Hepatocyte (in vitro differentiated cells): Measurements from ENCODE around the gene TTF1. TPM values are rescaled to one million over a fixed set of nuclear protein-coding genes. Genes with fewer than 3 reads are reported as not detected.

Experiments used
- DNase-seq: peaks from one replicate; pipeline ENCODE4 v3.0.0-alpha.2; 2016; ENCODE audit warnings: low spot score
- H2AFZ ChIP-seq: fragments of 200-600 bp; sonication (generic); 2 replicates; pipeline ENCODE4 v1.6.0; 2016; ENCODE audit warnings: antibody characterized with exemption, mild to moderate bottlenecking
- H3K27ac ChIP-seq: fragments of 200-600 bp; sonication (generic); 2 replicates; pipeline ENCODE4 v1.5.1; 2016; ENCODE audit warnings: mild to moderate bottlenecking
- H3K27me3 ChIP-seq: fragments of 200-600 bp; sonication (generic); 2 replicates; pipeline ENCODE4 v1.6.1; 2016
- H3K36me3 ChIP-seq: fragments of 200-600 bp; sonication (generic); replicated peaks from 2 replicates; pipeline ENCODE4 v1.5.1; 2016; ENCODE audit warnings: low read depth; ENCODE audit not compliant: insufficient read depth
- H3K4me1 ChIP-seq: fragments of 200-600 bp; sonication (generic); 2 replicates; pipeline ENCODE4 v1.5.1; 2016; ENCODE audit warnings: mild to moderate bottlenecking, moderate library complexity; ENCODE audit not compliant: insufficient read depth
- H3K4me2 ChIP-seq: fragments of 200-600 bp; sonication (generic); 2 replicates; pipeline ENCODE4 v1.6.0; 2016
- H3K4me3 ChIP-seq: fragments of 200-600 bp; sonication (generic); 2 replicates; pipeline ENCODE4 v1.5.1; 2016; ENCODE audit warnings: mild to moderate bottlenecking
- H3K79me2 ChIP-seq: fragments of 200-600 bp; sonication (generic); 2 replicates; pipeline ENCODE4 v1.6.0; 2017; ENCODE audit warnings: mild to moderate bottlenecking
- H3K9me2 ChIP-seq: fragments of 200-600 bp; sonication (generic); replicated peaks from 2 replicates; pipeline ENCODE4 v1.6.0; 2017; ENCODE audit warnings: mild to moderate bottlenecking; ENCODE audit not compliant: insufficient read depth
- H3K9me3 ChIP-seq: fragments of 200-600 bp; sonication (generic); 2 replicates; pipeline ENCODE4 v1.5.1; 2016; ENCODE audit warnings: low read depth, mild to moderate bottlenecking
- H4K20me1 ChIP-seq: fragments of 200-600 bp; sonication (generic); 2 replicates; pipeline ENCODE4 v1.6.0; 2016; ENCODE audit warnings: mild to moderate bottlenecking; ENCODE audit not compliant: insufficient read depth, poor library complexity, severe bottlenecking
- EZH2 ChIP-seq: fragments of 200-600 bp; sonication (generic); IDR thresholded peaks from 2 replicates; pipeline ENCODE4 v1.6.1; 2016; ENCODE audit warnings: antibody characterized with exemption, mild to moderate bottlenecking, borderline replicate concordance
- EZH2phosphoT487 ChIP-seq: fragments of 200-600 bp; sonication (generic); IDR thresholded peaks from one replicate; pipeline ENCODE4 v1.6.1; 2018; ENCODE audit warnings: antibody characterized with exemption, mild to moderate bottlenecking, low read depth, moderate library complexity; ENCODE audit not compliant: unreplicated experiment, severe bottlenecking
- WGBS: methylation state at CpG from one replicate; pipeline ENCODE4 v1.1.6; 2016; ENCODE audit warnings: low lambda C conversion rate; ENCODE audit errors: missing lambda C conversion rate; 5-methylcytosine and 5-hydroxymethylcytosine counted together
- polyA plus RNA-seq: library from polyadenylated mRNA; unstranded; fragments of >200 nt; fragmentation: Nextera tagmentation; extraction: Ambion mirVana; gene quantifications from 2 replicates; pipeline ENCODE4 v1.2.1, GENCODE V29; 2016
- total RNA-seq: library from RNA; depleted of rRNA; stranded (reverse); fragments of >200 nt; gene quantifications from 2 replicates; pipeline ENCODE4 v1.2.3, GENCODE V29; 2014
- TF ChIP-seq, protein P1 (sequence below): fragments of 200-600 bp; sonication (generic); IDR thresholded peaks from 2 replicates; pipeline ENCODE4 v1.5.1; 2016; ENCODE audit warnings: antibody characterized with exemption, mild to moderate bottlenecking; ENCODE audit not compliant: poor library complexity

Gene TTF1
- total and polyA plus RNA-seq, 2 experiments from 2014 or later = 5.5 to 7.0 TPM

DNA sequence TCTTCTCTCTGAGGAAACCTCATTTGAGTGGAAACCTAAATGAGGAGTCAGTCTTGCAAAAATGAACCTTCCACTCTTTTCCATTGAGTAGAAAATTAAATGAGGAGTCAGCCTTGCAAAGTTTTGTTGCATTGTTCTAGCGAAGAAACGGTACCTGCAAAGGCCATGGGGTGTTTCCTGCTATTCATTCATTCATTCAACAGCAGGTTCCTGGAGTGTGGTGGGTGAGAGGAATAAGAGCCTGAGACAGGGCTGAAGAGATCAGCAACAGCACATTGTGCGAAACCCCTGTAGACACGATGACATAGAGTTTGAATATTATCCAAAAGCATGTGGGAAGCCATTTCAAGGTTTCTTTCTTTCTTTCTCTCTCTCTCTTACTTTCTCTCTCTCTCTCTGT is 37.2 kb downstream of the TTF1 start:
- no peak overlapping the region for H3K27ac ChIP-seq
- WGBS = 95% methylated on average over 4 of the region's 4 CpGs
- TF ChIP-seq, protein P1, sequence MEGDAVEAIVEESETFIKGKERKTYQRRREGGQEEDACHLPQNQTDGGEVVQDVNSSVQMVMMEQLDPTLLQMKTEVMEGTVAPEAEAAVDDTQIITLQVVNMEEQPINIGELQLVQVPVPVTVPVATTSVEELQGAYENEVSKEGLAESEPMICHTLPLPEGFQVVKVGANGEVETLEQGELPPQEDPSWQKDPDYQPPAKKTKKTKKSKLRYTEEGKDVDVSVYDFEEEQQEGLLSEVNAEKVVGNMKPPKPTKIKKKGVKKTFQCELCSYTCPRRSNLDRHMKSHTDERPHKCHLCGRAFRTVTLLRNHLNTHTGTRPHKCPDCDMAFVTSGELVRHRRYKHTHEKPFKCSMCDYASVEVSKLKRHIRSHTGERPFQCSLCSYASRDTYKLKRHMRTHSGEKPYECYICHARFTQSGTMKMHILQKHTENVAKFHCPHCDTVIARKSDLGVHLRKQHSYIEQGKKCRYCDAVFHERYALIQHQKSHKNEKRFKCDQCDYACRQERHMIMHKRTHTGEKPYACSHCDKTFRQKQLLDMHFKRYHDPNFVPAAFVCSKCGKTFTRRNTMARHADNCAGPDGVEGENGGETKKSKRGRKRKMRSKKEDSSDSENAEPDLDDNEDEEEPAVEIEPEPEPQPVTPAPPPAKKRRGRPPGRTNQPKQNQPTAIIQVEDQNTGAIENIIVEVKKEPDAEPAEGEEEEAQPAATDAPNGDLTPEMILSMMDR = no peak
- TF ChIP-seq EZH2 (no peak), EZH2phosphoT487 (no peak)
- H3K79me2 ChIP-seq = no peaks in the 10 kb centered on the region
- H3K27me3 ChIP-seq = no peaks in the 10 kb centered on the region
- no peak overlapping the region for H2AFZ ChIP-seq
- no peaks in the 10 kb centered on the region for H4K20me1 ChIP-seq
- no peak for DNase-seq
- H3K9me3 ChIP-seq = no peaks in the 10 kb centered on the region
- H3K4me1 ChIP-seq = peaks cover 13% of the 10 kb centered on the region
- H3K9me2 ChIP-seq = no peaks in the 10 kb centered on the region
- H3K36me3 ChIP-seq = no peaks in the 10 kb centered on the region
- no peak overlapping the region for H3K4me3 ChIP-seq
- H3K4me2 ChIP-seq = no peak overlapping the region

DNA sequence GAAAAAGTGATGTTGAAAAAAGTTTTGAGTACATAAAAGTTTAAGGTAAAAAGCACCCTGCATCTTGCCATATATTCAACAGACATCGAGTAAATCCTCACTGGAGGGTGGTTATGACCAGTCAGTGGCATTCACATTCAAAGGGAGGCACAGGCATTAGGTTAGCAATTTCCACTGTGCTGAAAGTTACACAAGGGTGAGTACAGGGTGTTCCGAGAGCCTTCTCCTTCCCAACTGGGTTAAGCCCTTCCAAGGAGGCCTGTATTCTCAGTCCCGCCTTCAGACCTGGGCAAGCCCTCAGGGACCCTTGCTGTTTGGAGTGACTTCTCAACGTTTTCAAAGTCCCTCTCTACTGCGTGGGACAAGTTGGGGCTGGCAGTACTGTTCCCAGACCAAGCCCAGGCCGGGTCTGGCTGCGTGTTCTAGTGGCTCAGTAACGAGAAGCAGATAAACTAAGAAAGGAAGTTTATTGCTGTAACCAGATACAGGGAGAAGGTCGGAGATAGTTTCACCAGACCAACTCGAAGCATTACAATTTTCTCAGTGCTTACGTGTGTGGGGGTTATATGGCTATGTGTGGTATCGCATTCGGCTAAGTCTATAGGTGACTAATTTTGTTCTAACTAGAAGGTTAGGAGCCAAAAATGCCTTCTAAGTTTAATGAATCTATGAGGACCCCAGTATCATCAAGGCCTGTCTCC is 38.9 kb downstream of the TTF1 start:
- Histone ChIP-seq H2AFZ (peak overlapping the region; percentile 17), H3K4me3 (no peak overlapping the region), H3K36me3 (no peaks in the 10 kb centered on the region), H3K27me3 (no peaks in the 10 kb centered on the region), H4K20me1 (no peaks in the 10 kb centered on the region), H3K4me2 (no peak overlapping the region), H3K79me2 (no peaks in the 10 kb centered on the region), H3K9me2 (no peaks in the 10 kb centered on the region), H3K9me3 (no peaks in the 10 kb centered on the region), H3K4me1 (peaks cover 13% of the 10 kb centered on the region), H3K27ac (peak overlapping the region; percentile 83)
- TF ChIP-seq, protein P1 = no peak
- no peak for TF ChIP-seq EZH2
- no peak for TF ChIP-seq EZH2phosphoT487
- 51% methylated on average over 13 of the region's 13 CpGs for WGBS
- DNase-seq = peak; percentile 17

GRCh38 chr9:132366481-132366880 is 40.2 kb downstream of the TTF1 start:
- H3K4me2 ChIP-seq = no peak overlapping the region
- 97% methylated on average over 4 of the region's 4 CpGs for WGBS

More at GRCh38 chr9:132366481-132366880, 40.2 kb downstream of the TTF1 start:
- Histone ChIP-seq H4K20me1 (no peaks in the 10 kb centered on the region), H3K27ac (no peak overlapping the region), H3K9me3 (no peaks in the 10 kb centered on the region), H3K9me2 (no peaks in the 10 kb centered on the region), H3K4me3 (no peak overlapping the region), H3K27me3 (no peaks in the 10 kb centered on the region), H3K79me2 (no peaks in the 10 kb centered on the region), H3K4me1 (peaks cover 13% of the 10 kb centered on the region), H2AFZ (no peak overlapping the region), H3K36me3 (no peaks in the 10 kb centered on the region)
- no peak for DNase-seq
- TF ChIP-seq EZH2phosphoT487 (no peak), EZH2 (no peak)
- TF ChIP-seq, protein P1 = no peak
